Sigmoid colon (tissue), 4 donors: ENCODE measurements around the gene TMEM203.

ENCODE experiments used
- CTCF ChIP-seq, 4 experiments: fragments of 450-650 bp in 3 of 4; fragments of 200-600 bp in 1 of 4; IDR thresholded peaks; one replicate each; pipeline ENCODE4 v1.5.1; 2016 to 2019; ENCODE audit warnings: antibody characterized with exemption in 4 of 4, mild to moderate bottlenecking in 3 of 4, moderate library complexity in 2 of 4
- POLR2AphosphoS5 ChIP-seq, 4 donors: sonication (generic); formaldehyde crosslinking; IDR thresholded peaks; one replicate each; pipeline ENCODE4 v1.6.1; 2017; ENCODE audit warnings: antibody characterized with exemption in 4 of 4

DNA sequence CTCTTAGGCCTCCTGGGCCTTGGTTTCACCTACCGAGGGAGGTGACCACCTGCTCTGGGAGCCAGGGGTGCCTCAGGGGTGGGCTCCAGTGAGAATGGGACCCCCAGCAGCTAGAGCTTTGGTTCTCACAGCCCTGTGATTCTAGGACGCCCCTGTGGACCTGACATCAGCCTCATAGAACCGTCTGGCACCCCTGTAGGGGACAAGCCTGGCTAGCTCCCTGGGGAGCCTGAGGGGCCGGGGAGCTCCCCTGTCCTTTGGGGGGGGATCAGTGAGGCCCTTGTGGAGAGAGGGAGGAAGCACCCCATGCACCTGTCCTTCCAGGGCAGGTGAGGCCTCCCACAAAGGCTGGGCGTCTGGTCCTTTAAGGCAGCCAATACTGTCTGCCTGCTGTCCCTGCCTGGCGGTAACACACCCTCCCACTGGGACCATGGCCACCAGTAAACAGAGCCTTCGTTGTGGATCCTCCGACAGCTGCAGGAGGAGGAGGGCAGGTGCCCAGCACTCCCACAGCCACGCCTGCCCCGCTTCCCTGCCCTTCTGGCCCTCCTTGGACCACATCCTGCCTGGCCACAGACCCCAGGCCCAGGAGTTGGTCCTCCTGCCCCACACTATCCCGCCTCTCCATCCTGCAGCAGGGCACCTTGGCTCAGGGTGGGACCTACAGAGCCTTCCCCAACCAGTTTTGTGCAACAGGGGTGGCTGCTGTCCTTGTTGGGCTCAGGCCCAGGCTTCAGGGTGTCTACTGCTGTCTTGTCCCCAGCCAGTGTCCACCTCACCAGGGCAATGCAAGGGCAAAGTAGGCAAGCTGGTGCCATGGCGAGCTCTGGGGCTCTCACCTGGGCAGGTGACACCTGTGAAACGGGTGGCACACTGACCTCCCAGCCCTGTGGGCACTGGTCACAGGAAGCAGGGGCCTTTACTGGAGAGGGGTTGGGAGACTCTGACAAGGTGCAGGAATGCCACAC is 32.6 kb upstream of the TMEM203 start:
- TF ChIP-seq CTCF (IDR thresholded peaks at IDR 0.05), result no peak
- no peak for TF ChIP-seq POLR2AphosphoS5 (IDR thresholded peaks at IDR 0.05)
